GM23338 (cell line): Measurements from ENCODE around the gene ZNF892. TPM values are rescaled to one million over a fixed set of nuclear protein-coding genes. Genes with fewer than 3 reads are reported as not detected.

Experiments
- ATAC-seq: fragments of 200-7000 bp; cut with Tn5 transposase; 3 replicates; pipeline ENCODE4 v1.9.1; 2020
- DNase-seq: peaks from one replicate; pipeline ENCODE4 v3.0.0-alpha.2; 2015; ENCODE audit warnings: low spot score
- H2AFZ ChIP-seq: fragments of 200-600 bp; sonication (generic); 2 replicates; pipeline ENCODE4 v1.8.0; 2016; ENCODE audit warnings: antibody characterized with exemption, mild to moderate bottlenecking, moderate library complexity
- H3F3A ChIP-seq: fragments of 200-600 bp; sonication (generic); replicated peaks from 2 replicates; pipeline ENCODE4 v1.8.0; 2017; ENCODE audit warnings: antibody characterized with exemption, mixed run types, low read depth
- H3K27ac ChIP-seq: fragments of 200-600 bp; sonication (generic); 2 replicates; pipeline ENCODE4 v1.6.1; 2016; ENCODE audit warnings: low read depth
- H3K27me3 ChIP-seq: fragments of 200-600 bp; sonication (generic); 2 replicates; pipeline ENCODE4 v1.8.0; 2016; ENCODE audit warnings: mild to moderate bottlenecking, mixed run types, moderate library complexity; ENCODE audit not compliant: insufficient read depth
- H3K36me3 ChIP-seq: fragments of 200-600 bp; sonication (generic); 2 replicates; pipeline ENCODE4 v1.8.0; 2016; ENCODE audit warnings: mild to moderate bottlenecking; ENCODE audit not compliant: insufficient read depth
- H3K4me1 ChIP-seq: fragments of 200-600 bp; sonication (generic); 2 replicates; pipeline ENCODE4 v1.8.0; 2016; ENCODE audit warnings: mild to moderate bottlenecking, moderate library complexity; ENCODE audit not compliant: insufficient read depth
- H3K4me2 ChIP-seq: fragments of 200-600 bp; sonication (generic); 2 replicates; pipeline ENCODE4 v1.7.1; 2017; ENCODE audit warnings: mixed run types
- H3K4me3 ChIP-seq: fragments of 200-600 bp; sonication (generic); 2 replicates; pipeline ENCODE4 v1.6.1; 2016; ENCODE audit warnings: mixed run types
- H3K79me2 ChIP-seq: fragments of 200-600 bp; sonication (generic); replicated peaks from 2 replicates; pipeline ENCODE4 v1.8.0; 2017; ENCODE audit warnings: mild to moderate bottlenecking; ENCODE audit not compliant: insufficient read depth
- H3K9me2 ChIP-seq: fragments of 200-600 bp; sonication (generic); 2 replicates; pipeline ENCODE4 v1.8.0; 2017; ENCODE audit not compliant: insufficient read depth
- H4K20me1 ChIP-seq: fragments of 200-600 bp; sonication (generic); replicated peaks from 2 replicates; pipeline ENCODE4 v1.8.0; 2017; ENCODE audit warnings: mild to moderate bottlenecking; ENCODE audit not compliant: insufficient read depth
- H3K27ac Mint-ChIP-seq: 2 replicates; pipeline ENCODE4 v1.8.0; 2020; ENCODE audit warnings: inconsistent platforms, mild to moderate bottlenecking, moderate library complexity, mixed read lengths
- H3K27me3 Mint-ChIP-seq: 3 replicates; pipeline ENCODE4 v1.8.0; 2022; ENCODE audit warnings: low read depth, mild to moderate bottlenecking, moderate library complexity, mixed read lengths, inconsistent platforms; ENCODE audit not compliant: insufficient read depth, poor library complexity
- H3K36me3 Mint-ChIP-seq: 3 replicates; pipeline ENCODE4 v1.8.0; 2021; ENCODE audit warnings: low read depth, mild to moderate bottlenecking, inconsistent platforms, moderate library complexity, mixed read lengths
- H3K4me1 Mint-ChIP-seq: 3 replicates; pipeline ENCODE4 v1.8.0; 2020; ENCODE audit warnings: mild to moderate bottlenecking, inconsistent platforms, mixed read lengths
- H3K4me3 Mint-ChIP-seq: 3 replicates; pipeline ENCODE4 v1.8.0; 2021; ENCODE audit warnings: moderate library complexity, mild to moderate bottlenecking, inconsistent platforms, mixed read lengths
- H3K9me3 Mint-ChIP-seq: 3 replicates; pipeline ENCODE4 v1.8.0; 2020; ENCODE audit warnings: moderate library complexity, mild to moderate bottlenecking, inconsistent platforms, mixed read lengths
- CREB1 ChIP-seq: fragments of 250-450 bp; sonication (Bioruptor Pico); IDR thresholded peaks from 2 replicates; pipeline ENCODE4 v1.5.0; 2020; ENCODE audit warnings: low read depth, mild to moderate bottlenecking, moderate library complexity
- ETS1 ChIP-seq: IDR thresholded peaks from 2 replicates; pipeline ENCODE4 v1.6.1; 2016; ENCODE audit warnings: antibody characterized with exemption
- EZH2phosphoT487 ChIP-seq: fragments of 200-600 bp; sonication (generic); IDR thresholded peaks from one replicate; pipeline ENCODE4 v1.8.1; 2018; ENCODE audit warnings: antibody characterized with exemption; ENCODE audit not compliant: unreplicated experiment
- JUNB ChIP-seq: IDR thresholded peaks from one replicate; pipeline ENCODE4 v1.6.1; 2016; ENCODE audit warnings: antibody characterized with exemption; ENCODE audit not compliant: unreplicated experiment
- POLR2AphosphoS5 ChIP-seq: IDR thresholded peaks from 2 replicates; pipeline ENCODE4 v1.6.1; 2016; ENCODE audit warnings: antibody characterized with exemption, low read depth
- REST ChIP-seq: IDR thresholded peaks from one replicate; pipeline ENCODE4 v1.6.1; 2018; ENCODE audit warnings: antibody characterized with exemption; ENCODE audit not compliant: unreplicated experiment
- STAT1 ChIP-seq: IDR thresholded peaks from one replicate; pipeline ENCODE4 v1.6.1; 2016; ENCODE audit warnings: antibody characterized with exemption; ENCODE audit not compliant: unreplicated experiment
- ZNF114 ChIP-seq: fragments of 250-450 bp; sonication (Bioruptor Pico); IDR thresholded peaks from 2 replicates; pipeline ENCODE4 v1.5.0; 2020; ENCODE audit warnings: mild to moderate bottlenecking, moderate library complexity
- ZNF331 ChIP-seq: fragments of 250-450 bp; sonication (Bioruptor Pico); IDR thresholded peaks from 2 replicates; pipeline ENCODE4 v1.5.0; 2020; ENCODE audit warnings: low read depth, mild to moderate bottlenecking, moderate library complexity
- ZNF462 ChIP-seq: fragments of 250-450 bp; sonication (Bioruptor Pico); IDR thresholded peaks from 2 replicates; pipeline ENCODE4 v1.5.0; 2020; ENCODE audit warnings: mild to moderate bottlenecking, moderate library complexity
- polyA plus RNA-seq: library from polyadenylated mRNA; unstranded; fragments of >200 nt; fragmentation: Nextera tagmentation; extraction: Ambion mirVana; gene quantifications from 2 replicates; pipeline ENCODE4 v1.2.1, GENCODE V29; 2016
- total RNA-seq: library from RNA; depleted of rRNA; stranded (reverse); fragments of >200 nt; shearing (Covaris generic); gene quantifications from 2 replicates; pipeline ENCODE4 v1.2.3, GENCODE V29; 2014

The ZNF892 gene
- total and polyA plus RNA-seq, 2 experiments from 2014 or later = 2.2 to 17.9 TPM

GRCh38 chr2:95204396-95204795 is 2.9 kb upstream of the ZNF892 start (continued):
- TF ChIP-seq ETS1 (no peak), ZNF331 (CRISPR knock-in tag) (no peak), ZNF114 (CRISPR knock-in tag) (no peak), REST (no peak), EZH2phosphoT487 (no peak), CREB1 (CRISPR knock-in tag) (no peak), JUNB (no peak), STAT1 (no peak)

- Mint-ChIP-seq H3K27ac (0 out of 2 replicates have a peak overlapping the region, but pooled peaks have one; percentile 65), H3K27me3 (peaks cover 20% of the 10 kb centered on the region), H3K9me3 (peaks cover 21% of the 10 kb centered on the region), H3K4me1 (peaks cover 21% of the 10 kb centered on the region; the same call in 2 of the 3 replicates), H3K36me3 (peaks cover 29% of the 10 kb centered on the region), H3K4me3 (peak overlapping the region; percentile 86)
- Histone ChIP-seq H3K9me2 (no peaks in the 10 kb centered on the region), H3K4me3 (peak overlapping the region; percentile 85), H3K27me3 (peaks cover 26% of the 10 kb centered on the region), H3K36me3 (peaks cover 5% of the 10 kb centered on the region), H4K20me1 (peaks cover 9% of the 10 kb centered on the region), H3K4me1 (peaks cover 14% of the 10 kb centered on the region), H3K79me2 (peaks cover 14% of the 10 kb centered on the region; the same call in 1 of the 2 replicates), H3K4me2 (peak overlapping the region; percentile 93), H3F3A (peaks cover 5% of the 10 kb centered on the region; the same call in 1 of the 2 replicates), H3K27ac (no peak overlapping the region), H2AFZ (no peak overlapping the region)
- ATAC-seq (peak; percentile 7; the same call in 2 of the 3 replicates), DNase-seq (peak; percentile 36)
- TF ChIP-seq POLR2AphosphoS5 (no peak), JUNB (no peak), EZH2phosphoT487 (no peak), ETS1 (no peak), ZNF462 (no peak), ZNF331 (CRISPR knock-in tag) (no peak)
Observed at GRCh38 chr2:95206096-95206495, 1.2 kb upstream of the ZNF892 start.
